Amniotic stem cell (primary cell): ENCODE results near the gene GNA12.
"Not testable (repeated sequence)": the region's sequence is repeated elsewhere in the genome, so short reads cannot be mapped to it uniquely, and the experiment has no call there.

Source experiments
- DNase-seq: peaks from one replicate; lab custom pipeline; 2025; lab: John Stamatoyannopoulos, UW

The GNA12 gene

GRCh38 chr7:2748684-2749083 is 95.4 kb downstream of the GNA12 start:
- not testable (repeated sequence) for DNase-seq

- DNase-seq, result not testable (repeated sequence)
These were observed 100.5 kb downstream of the GNA12 start for GRCh38 chr7:2743523-2744185.

GRCh38 chr7:2738766-2739549 is 105.2 kb downstream of the GNA12 start:
- no peak for DNase-seq

GRCh38 chr7:2737771-2738540 is 106.2 kb downstream of the GNA12 start:
- no peak for DNase-seq

- DNase-seq, result not testable (repeated sequence)
These were observed 106.9 kb downstream of the GNA12 start for GRCh38 chr7:2737005-2737743.

- no peak for DNase-seq
These were observed 107.6 kb downstream of the GNA12 start for GRCh38 chr7:2736411-2736914.

- no peak for DNase-seq
These were observed 108.4 kb downstream of the GNA12 start for GRCh38 chr7:2735744-2736143.

- no peak for DNase-seq
These were observed 109.1 kb downstream of the GNA12 start for GRCh38 chr7:2734751-2735571.

- no peak for DNase-seq
These were observed 109.9 kb downstream of the GNA12 start for GRCh38 chr7:2734084-2734686.

GRCh38 chr7:2732959-2733584 is 111.0 kb downstream of the GNA12 start:
- DNase-seq, result no peak

- DNase-seq, result no peak
These were observed 111.7 kb downstream of the GNA12 start for GRCh38 chr7:2732388-2732787.

GRCh38 chr7:2730846-2731770 is 113.0 kb downstream of the GNA12 start:
- DNase-seq, result no peak

GRCh38 chr7:2729893-2730716 is 114.0 kb downstream of the GNA12 start:
- DNase-seq, result no peak

- DNase-seq, result no peak
These were observed 114.8 kb downstream of the GNA12 start for GRCh38 chr7:2729031-2729892.

- DNase-seq, result no peak
These were observed 115.6 kb downstream of the GNA12 start for GRCh38 chr7:2728316-2729030.

GRCh38 chr7:2727206-2727605 is 116.9 kb downstream of the GNA12 start:
- DNase-seq, result not testable (repeated sequence)
